Neural cell (in vitro differentiated cells): ENCODE measurements around the gene TXK. TPM values are rescaled to one million over a fixed set of nuclear protein-coding genes. Genes with fewer than 3 reads are reported as not detected.

Experiments
- H2AFZ ChIP-seq: fragments of 200-600, 300-800 bp; sonication (generic), shearing (Covaris generic); 2 replicates; pipeline ENCODE4 v1.6.0; 2014; ENCODE audit warnings: low read depth, mild to moderate bottlenecking, antibody characterized with exemption, low read length, moderate library complexity
- H3F3A ChIP-seq: fragments of 200-600 bp; shearing (Covaris generic); 2 replicates; pipeline ENCODE4 v1.6.1; 2016; ENCODE audit warnings: mild to moderate bottlenecking, moderate library complexity, mixed read lengths, antibody characterized with exemption, low read length; ENCODE audit not compliant: insufficient read depth, poor library complexity, severe bottlenecking
- H3K27ac ChIP-seq: fragments of 200-600, 300-800 bp; sonication (generic), shearing (Covaris generic); 2 replicates; pipeline ENCODE4 v1.5.1; 2014; ENCODE audit warnings: mild to moderate bottlenecking, low read length, moderate library complexity
- H3K27me3 ChIP-seq: fragments of 300-800, 200-600 bp; sonication (generic), shearing (Covaris generic); 2 replicates; pipeline ENCODE4 v1.6.0; 2014; ENCODE audit warnings: mild to moderate bottlenecking, low read depth, low read length, moderate library complexity; ENCODE audit not compliant: insufficient read depth
- H3K36me3 ChIP-seq: fragments of 300-800, 200-600 bp; sonication (generic), shearing (Covaris generic); 2 replicates; pipeline ENCODE4 v1.5.1; 2014; ENCODE audit warnings: mild to moderate bottlenecking, antibody characterized with exemption, low read length, moderate library complexity; ENCODE audit not compliant: insufficient read depth
- H3K4me2 ChIP-seq: fragments of 300-800, 200-600 bp; sonication (generic), shearing (Covaris generic); 2 replicates; pipeline ENCODE4 v1.6.0; 2014; ENCODE audit warnings: mild to moderate bottlenecking, low read length
- H3K4me3 ChIP-seq: fragments of 300-800, 200-600 bp; sonication (generic), shearing (Covaris generic); 2 replicates; pipeline ENCODE4 v1.5.1; 2014; ENCODE audit warnings: mild to moderate bottlenecking, low read length, moderate library complexity
- H3K79me2 ChIP-seq: fragments of 200-600 bp; shearing (Covaris generic); replicated peaks from 2 replicates; pipeline ENCODE4 v1.6.0; 2014; ENCODE audit warnings: mild to moderate bottlenecking, low read length, moderate library complexity; ENCODE audit not compliant: insufficient read depth
- H3K9ac ChIP-seq: fragments of 300-800, 200-600 bp; sonication (generic), shearing (Covaris generic); 2 replicates; pipeline ENCODE4 v1.6.1; 2016; ENCODE audit warnings: mild to moderate bottlenecking, low read length, mixed read lengths
- H3K9me2 ChIP-seq: fragments of 200-600 bp; shearing (Covaris generic); 2 replicates; pipeline ENCODE4 v1.6.1; 2016; ENCODE audit warnings: mild to moderate bottlenecking, low read length, mixed read lengths; ENCODE audit not compliant: insufficient read depth
- H3K9me3 ChIP-seq: fragments of 200-600, 300-800 bp; sonication (generic), shearing (Covaris generic); 2 replicates; pipeline ENCODE4 v1.6.1; 2016; ENCODE audit warnings: mild to moderate bottlenecking, mixed run types, low read length, moderate library complexity, mixed read lengths
- H4K20me1 ChIP-seq: fragments of 200-600 bp; shearing (Covaris generic); 2 replicates; pipeline ENCODE4 v1.6.1; 2016; ENCODE audit warnings: mild to moderate bottlenecking, mixed run types; ENCODE audit not compliant: insufficient read depth
- EP300 ChIP-seq: fragments of 450-650 bp; conservative IDR thresholded peaks from 2 replicates; pipeline ENCODE4 v1.6.1; 2014; ENCODE audit warnings: antibody characterized with exemption, mild to moderate bottlenecking, moderate library complexity; ENCODE audit not compliant: poor library complexity, severe bottlenecking
- EZH2 ChIP-seq: fragments of 200-600, 300-800 bp; shearing (Covaris generic), sonication (generic); IDR thresholded peaks from 2 replicates; pipeline ENCODE4 v1.6.1; 2014; ENCODE audit warnings: antibody characterized with exemption, low read length, borderline replicate concordance, mild to moderate bottlenecking; ENCODE audit not compliant: insufficient read depth, poor library complexity, severe bottlenecking
- MXI1 ChIP-seq: fragments of 450-650 bp; conservative IDR thresholded peaks from 2 replicates; pipeline ENCODE4 v1.6.1; 2014; ENCODE audit warnings: antibody characterized with exemption, mild to moderate bottlenecking; ENCODE audit not compliant: poor library complexity, severe bottlenecking
- POLR2AphosphoS5 ChIP-seq: IDR thresholded peaks from 2 replicates; pipeline ENCODE4 v1.6.1; 2012
- RAD21 ChIP-seq: fragments of 450-650 bp; conservative IDR thresholded peaks from 2 replicates; pipeline ENCODE4 v1.6.1; 2014; ENCODE audit warnings: antibody characterized with exemption, mild to moderate bottlenecking, moderate library complexity
- SMC3 ChIP-seq: fragments of 450-650 bp; conservative IDR thresholded peaks from 2 replicates; pipeline ENCODE4 v1.6.1; 2014; ENCODE audit warnings: antibody characterized with exemption, mild to moderate bottlenecking, moderate library complexity; ENCODE audit not compliant: poor library complexity
- TAF1 ChIP-seq: IDR thresholded peaks from 2 replicates; pipeline ENCODE4 v1.6.1; 2012; ENCODE audit warnings: low read depth
- polyA plus RNA-seq: library from polyadenylated mRNA; depleted of rRNA; stranded (reverse); fragments of >200 nt; gene quantifications from 2 replicates; pipeline ENCODE4 v1.2.3, GENCODE V29; 2014
- TF ChIP-seq, protein P1 (sequence below): fragments of 450-650 bp; IDR thresholded peaks from 2 replicates; pipeline ENCODE4 v1.5.1; 2014; ENCODE audit warnings: antibody characterized with exemption, mild to moderate bottlenecking, moderate library complexity; ENCODE audit not compliant: poor library complexity, severe bottlenecking
- TF ChIP-seq, protein P2 (sequence below): IDR thresholded peaks from 2 replicates; pipeline ENCODE4 v1.6.1; 2012; ENCODE audit warnings: borderline replicate concordance

Gene TXK
- polyA plus RNA-seq, 1 donor from 2014 or later, result not detected

GRCh38 chr4:48049483-48049882 lies 84.6 kb downstream of the TXK start:
- H3K4me3 ChIP-seq, result no peak overlapping the region

DNA sequence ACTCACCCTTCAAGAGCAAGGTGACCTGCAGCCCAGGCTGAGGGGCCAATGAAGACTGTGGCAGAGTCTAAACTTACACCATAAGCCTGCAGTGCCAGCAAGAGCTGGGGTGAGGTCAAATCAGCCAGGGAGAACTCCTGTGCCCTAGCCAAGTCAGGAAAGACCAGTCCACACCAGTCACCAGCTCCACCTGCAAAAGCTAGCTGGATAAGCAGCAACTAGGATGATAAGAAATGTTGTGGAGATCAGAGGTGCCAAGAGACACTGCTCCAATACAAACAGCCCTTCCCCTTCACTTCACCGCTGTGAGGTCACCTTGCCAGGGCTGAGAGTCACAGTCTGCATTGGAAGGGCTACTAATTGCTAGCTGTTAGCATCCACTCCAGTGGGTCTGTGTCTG lies 86.2 kb downstream of the TXK start:
- Histone ChIP-seq H4K20me1 (no peaks in the 10 kb centered on the region), H3K27me3 (no peaks in the 10 kb centered on the region), H2AFZ (no peak overlapping the region), H3K79me2 (no peaks in the 10 kb centered on the region), H3K27ac (no peak overlapping the region), H3K4me3 (no peak overlapping the region), H3K9ac (no peak overlapping the region), H3K9me3 (no peaks in the 10 kb centered on the region), H3F3A (no peaks in the 10 kb centered on the region), H3K36me3 (no peaks in the 10 kb centered on the region), H3K4me2 (no peak overlapping the region), H3K9me2 (no peaks in the 10 kb centered on the region)
- no peak for TF ChIP-seq SMC3
- TF ChIP-seq EP300, result no peak

More at GRCh38 chr4:48049483-48049882, 84.6 kb downstream of the TXK start:
- Histone ChIP-seq H3K36me3 (no peaks in the 10 kb centered on the region), H3K9ac (no peak overlapping the region), H3K79me2 (no peaks in the 10 kb centered on the region), H2AFZ (no peak overlapping the region), H3K4me2 (no peak overlapping the region), H3K27ac (no peak overlapping the region), H3K9me2 (no peaks in the 10 kb centered on the region), H4K20me1 (no peaks in the 10 kb centered on the region), H3K27me3 (no peaks in the 10 kb centered on the region), H3K9me3 (no peaks in the 10 kb centered on the region), H3F3A (no peaks in the 10 kb centered on the region)
- TF ChIP-seq SMC3, result no peak
- no peak for TF ChIP-seq RAD21
- TF ChIP-seq, protein P1, sequence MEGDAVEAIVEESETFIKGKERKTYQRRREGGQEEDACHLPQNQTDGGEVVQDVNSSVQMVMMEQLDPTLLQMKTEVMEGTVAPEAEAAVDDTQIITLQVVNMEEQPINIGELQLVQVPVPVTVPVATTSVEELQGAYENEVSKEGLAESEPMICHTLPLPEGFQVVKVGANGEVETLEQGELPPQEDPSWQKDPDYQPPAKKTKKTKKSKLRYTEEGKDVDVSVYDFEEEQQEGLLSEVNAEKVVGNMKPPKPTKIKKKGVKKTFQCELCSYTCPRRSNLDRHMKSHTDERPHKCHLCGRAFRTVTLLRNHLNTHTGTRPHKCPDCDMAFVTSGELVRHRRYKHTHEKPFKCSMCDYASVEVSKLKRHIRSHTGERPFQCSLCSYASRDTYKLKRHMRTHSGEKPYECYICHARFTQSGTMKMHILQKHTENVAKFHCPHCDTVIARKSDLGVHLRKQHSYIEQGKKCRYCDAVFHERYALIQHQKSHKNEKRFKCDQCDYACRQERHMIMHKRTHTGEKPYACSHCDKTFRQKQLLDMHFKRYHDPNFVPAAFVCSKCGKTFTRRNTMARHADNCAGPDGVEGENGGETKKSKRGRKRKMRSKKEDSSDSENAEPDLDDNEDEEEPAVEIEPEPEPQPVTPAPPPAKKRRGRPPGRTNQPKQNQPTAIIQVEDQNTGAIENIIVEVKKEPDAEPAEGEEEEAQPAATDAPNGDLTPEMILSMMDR, result no peak
- no peak for TF ChIP-seq MXI1
- TF ChIP-seq, protein P2, sequence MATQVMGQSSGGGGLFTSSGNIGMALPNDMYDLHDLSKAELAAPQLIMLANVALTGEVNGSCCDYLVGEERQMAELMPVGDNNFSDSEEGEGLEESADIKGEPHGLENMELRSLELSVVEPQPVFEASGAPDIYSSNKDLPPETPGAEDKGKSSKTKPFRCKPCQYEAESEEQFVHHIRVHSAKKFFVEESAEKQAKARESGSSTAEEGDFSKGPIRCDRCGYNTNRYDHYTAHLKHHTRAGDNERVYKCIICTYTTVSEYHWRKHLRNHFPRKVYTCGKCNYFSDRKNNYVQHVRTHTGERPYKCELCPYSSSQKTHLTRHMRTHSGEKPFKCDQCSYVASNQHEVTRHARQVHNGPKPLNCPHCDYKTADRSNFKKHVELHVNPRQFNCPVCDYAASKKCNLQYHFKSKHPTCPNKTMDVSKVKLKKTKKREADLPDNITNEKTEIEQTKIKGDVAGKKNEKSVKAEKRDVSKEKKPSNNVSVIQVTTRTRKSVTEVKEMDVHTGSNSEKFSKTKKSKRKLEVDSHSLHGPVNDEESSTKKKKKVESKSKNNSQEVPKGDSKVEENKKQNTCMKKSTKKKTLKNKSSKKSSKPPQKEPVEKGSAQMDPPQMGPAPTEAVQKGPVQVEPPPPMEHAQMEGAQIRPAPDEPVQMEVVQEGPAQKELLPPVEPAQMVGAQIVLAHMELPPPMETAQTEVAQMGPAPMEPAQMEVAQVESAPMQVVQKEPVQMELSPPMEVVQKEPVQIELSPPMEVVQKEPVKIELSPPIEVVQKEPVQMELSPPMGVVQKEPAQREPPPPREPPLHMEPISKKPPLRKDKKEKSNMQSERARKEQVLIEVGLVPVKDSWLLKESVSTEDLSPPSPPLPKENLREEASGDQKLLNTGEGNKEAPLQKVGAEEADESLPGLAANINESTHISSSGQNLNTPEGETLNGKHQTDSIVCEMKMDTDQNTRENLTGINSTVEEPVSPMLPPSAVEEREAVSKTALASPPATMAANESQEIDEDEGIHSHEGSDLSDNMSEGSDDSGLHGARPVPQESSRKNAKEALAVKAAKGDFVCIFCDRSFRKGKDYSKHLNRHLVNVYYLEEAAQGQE, result no peak
- TF ChIP-seq POLR2AphosphoS5, result no peak
- no peak for TF ChIP-seq EZH2
- TF ChIP-seq EP300, result no peak
- no peak for TF ChIP-seq TAF1

GRCh38 chr4:48047421-48047844 lies 86.6 kb downstream of the TXK start:
- no peaks in the 10 kb centered on the region for H3K79me2 ChIP-seq
- no peaks in the 10 kb centered on the region for H3F3A ChIP-seq
- no peaks in the 10 kb centered on the region for H3K9me3 ChIP-seq
- no peaks in the 10 kb centered on the region for H3K9me2 ChIP-seq
- H3K4me3 ChIP-seq, result no peak overlapping the region
- no peaks in the 10 kb centered on the region for H4K20me1 ChIP-seq
- H3K27ac ChIP-seq, result no peak overlapping the region
- H2AFZ ChIP-seq, result no peak overlapping the region
- no peak for TF ChIP-seq SMC3
- no peak for TF ChIP-seq RAD21
- no peak for TF ChIP-seq TAF1
- no peak for TF ChIP-seq EZH2
- TF ChIP-seq, protein P2, result no peak
- no peak for TF ChIP-seq EP300
- no peak for TF ChIP-seq POLR2AphosphoS5
- no peak for TF ChIP-seq MXI1
- TF ChIP-seq, protein P1, result no peak
- no peaks in the 10 kb centered on the region for H3K27me3 ChIP-seq
- no peaks in the 10 kb centered on the region for H3K36me3 ChIP-seq
- no peak overlapping the region for H3K9ac ChIP-seq
- H3K4me2 ChIP-seq, result no peak overlapping the region
